HG02870 (cell line): Measurements from ENCODE around the gene CARMIL3.

Experiments
- ATAC-seq: cut with Tn5 transposase; IDR thresholded peaks from one replicate; pipeline ENCODE4 v1.9.1; 2021; ENCODE audit warnings: mild to moderate bottlenecking, moderate library complexity; ENCODE audit not compliant: unreplicated experiment

CARMIL3 gene

GRCh38 chr14:24113379-24113800, 61.6 kb downstream of the CARMIL3 start:
- ATAC-seq, result no peak

GRCh38 chr14:24113801-24114531, 62.2 kb downstream of the CARMIL3 start:
- ATAC-seq, result peak; percentile 24

GRCh38 chr14:24114532-24115421, 63.0 kb downstream of the CARMIL3 start, which contains the start of the genes DCAF11 and NRL:
DCAF11 (plus strand) TSS chr14:24114777; CDS start chr14:24115595, 818 bp downstream.
NRL (minus strand) TSS chr14:24114949; CDS start chr14:24082848, 32,101 bp downstream.
- ATAC-seq, result peak; percentile 85

GRCh38 chr14:24115422-24116127, 63.8 kb downstream of the CARMIL3 start:
- no peak for ATAC-seq

- no peak for ATAC-seq
Measured at GRCh38 chr14:24116128-24116814, 64.5 kb downstream of the CARMIL3 start.

- ATAC-seq, result no peak
Measured at GRCh38 chr14:24117179-24117578, 65.4 kb downstream of the CARMIL3 start.
